Measurements from ENCODE around the gene ZNF70. TPM values are rescaled to one million over a fixed set of nuclear protein-coding genes. Genes with fewer than 3 reads are reported as not detected.
"Not testable (repeated sequence)": the region's sequence is repeated elsewhere in the genome, so short reads cannot be mapped to it uniquely, and the experiment has no call there.

ZNF70 gene
- total RNA-seq, 1 experiment from 2014 or later = 6.5 TPM

DNA sequence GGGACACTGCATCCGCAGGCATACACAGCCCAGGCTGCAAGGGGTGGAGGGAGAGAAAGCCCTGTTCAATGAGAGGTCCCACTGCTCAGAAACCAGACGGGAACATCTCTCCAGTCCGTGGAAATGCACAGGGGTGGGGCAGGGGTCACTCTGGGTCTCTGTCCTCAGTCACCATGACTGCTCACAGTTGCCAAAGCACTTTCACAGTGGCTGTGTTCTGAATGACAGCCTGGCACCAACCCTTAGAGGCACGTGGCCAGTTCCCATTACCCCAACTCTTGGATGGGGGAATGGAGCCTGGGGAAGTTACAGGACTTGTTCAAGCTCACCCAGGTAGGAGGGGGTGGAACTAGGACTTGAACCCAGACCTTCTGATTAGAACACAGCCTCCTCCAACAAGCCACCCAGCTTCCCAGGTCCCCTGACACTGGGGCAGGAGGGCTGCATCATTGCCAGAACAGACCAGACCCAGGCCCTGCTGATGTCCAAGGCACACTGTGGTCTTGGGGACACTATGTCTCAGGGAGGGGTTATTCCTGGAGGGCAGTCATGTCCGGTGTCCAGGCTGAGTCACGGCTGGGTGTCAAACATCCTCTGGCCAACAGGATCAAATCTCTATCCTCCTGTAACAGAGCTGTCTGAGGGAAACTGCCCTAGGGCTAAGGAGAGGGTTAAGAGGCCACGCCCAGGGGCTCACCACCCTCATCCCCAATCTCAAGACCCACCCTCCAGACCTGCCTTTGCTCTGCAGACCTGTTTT is 8.2 kb downstream of the ZNF70 start:
- Mint-ChIP-seq H3K9me3 (ENCODE audit: low read depth, unreplicated experiment) (no peaks in the 10 kb centered on the region), H3K36me3 (ENCODE audit: insufficient read depth, unreplicated experiment) (peaks cover 17% of the 10 kb centered on the region), H3K27ac (ENCODE audit: unreplicated experiment) (no peak overlapping the region), H3K4me3 (ENCODE audit: low read depth, unreplicated experiment) (no peak overlapping the region), H3K27me3 (ENCODE audit: unreplicated experiment) (no peaks in the 10 kb centered on the region), H3K4me1 (ENCODE audit: low read depth, unreplicated experiment) (peaks cover 15% of the 10 kb centered on the region)
- DNase-seq = no peak
- CTCF ChIA-PET = interaction anchor here (0.6 kb wide), 1 partner anchor 129 kb away, joined by 3 read pairs; no protein-coding TSS in a partner anchor
- intact Hi-C loops (cut with micrococcal nuclease; ENCODE audit: unreplicated experiment) = no loop called here
- BruUV-seq (replicated peaks) = no TSS peak
- TF ChIP-seq, protein P1, sequence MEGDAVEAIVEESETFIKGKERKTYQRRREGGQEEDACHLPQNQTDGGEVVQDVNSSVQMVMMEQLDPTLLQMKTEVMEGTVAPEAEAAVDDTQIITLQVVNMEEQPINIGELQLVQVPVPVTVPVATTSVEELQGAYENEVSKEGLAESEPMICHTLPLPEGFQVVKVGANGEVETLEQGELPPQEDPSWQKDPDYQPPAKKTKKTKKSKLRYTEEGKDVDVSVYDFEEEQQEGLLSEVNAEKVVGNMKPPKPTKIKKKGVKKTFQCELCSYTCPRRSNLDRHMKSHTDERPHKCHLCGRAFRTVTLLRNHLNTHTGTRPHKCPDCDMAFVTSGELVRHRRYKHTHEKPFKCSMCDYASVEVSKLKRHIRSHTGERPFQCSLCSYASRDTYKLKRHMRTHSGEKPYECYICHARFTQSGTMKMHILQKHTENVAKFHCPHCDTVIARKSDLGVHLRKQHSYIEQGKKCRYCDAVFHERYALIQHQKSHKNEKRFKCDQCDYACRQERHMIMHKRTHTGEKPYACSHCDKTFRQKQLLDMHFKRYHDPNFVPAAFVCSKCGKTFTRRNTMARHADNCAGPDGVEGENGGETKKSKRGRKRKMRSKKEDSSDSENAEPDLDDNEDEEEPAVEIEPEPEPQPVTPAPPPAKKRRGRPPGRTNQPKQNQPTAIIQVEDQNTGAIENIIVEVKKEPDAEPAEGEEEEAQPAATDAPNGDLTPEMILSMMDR (IDR thresholded peaks at IDR 0.05; ENCODE audit: unreplicated experiment) = no peak

DNA sequence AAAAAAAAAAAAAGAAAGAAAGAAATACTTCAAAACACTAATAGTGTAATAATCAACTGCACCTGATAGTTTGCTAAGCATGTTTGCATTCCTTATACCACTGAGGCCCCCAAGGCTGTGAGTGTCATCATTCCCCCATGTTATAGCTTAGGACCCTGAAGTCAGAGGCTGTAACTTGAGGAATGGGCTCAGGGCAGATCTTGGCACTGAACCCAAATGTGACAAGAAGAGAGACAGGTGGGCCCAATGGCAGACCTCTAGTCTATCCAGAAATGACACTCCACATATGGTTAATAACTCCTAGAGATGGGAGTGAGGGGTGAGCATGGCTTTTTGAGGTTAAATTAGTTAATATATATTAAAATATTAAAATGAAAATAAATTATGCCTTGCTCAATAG is 13.2 kb downstream of the ZNF70 start:
- CTCF ChIA-PET = no interaction called here
- no TSS peak for BruUV-seq (replicated peaks)
- H3K4me3 Mint-ChIP-seq (ENCODE audit: low read depth, unreplicated experiment) = no peak overlapping the region
- H3K36me3 Mint-ChIP-seq (ENCODE audit: insufficient read depth, unreplicated experiment) = peaks cover 5% of the 10 kb centered on the region
- TF ChIP-seq, protein P1 (IDR thresholded peaks at IDR 0.05; ENCODE audit: unreplicated experiment) = no peak
- H3K27me3 Mint-ChIP-seq (ENCODE audit: unreplicated experiment) = no peaks in the 10 kb centered on the region
- no peaks in the 10 kb centered on the region for H3K9me3 Mint-ChIP-seq (ENCODE audit: low read depth, unreplicated experiment)
- no peak for DNase-seq
- intact Hi-C loops (cut with micrococcal nuclease; ENCODE audit: unreplicated experiment) = no loop called here
- no peak overlapping the region for H3K27ac Mint-ChIP-seq (ENCODE audit: unreplicated experiment)
- no peaks in the 10 kb centered on the region for H3K4me1 Mint-ChIP-seq (ENCODE audit: low read depth, unreplicated experiment)

- H3K27ac Mint-ChIP-seq (ENCODE audit: unreplicated experiment); H3K4me3 Mint-ChIP-seq (ENCODE audit: low read depth, unreplicated experiment); BruUV-seq (replicated peaks); intact Hi-C loops (cut with micrococcal nuclease; ENCODE audit: unreplicated experiment); DNase-seq; H3K9me3 Mint-ChIP-seq (ENCODE audit: low read depth, unreplicated experiment); H3K36me3 Mint-ChIP-seq (ENCODE audit: insufficient read depth, unreplicated experiment); H3K4me1 Mint-ChIP-seq (ENCODE audit: low read depth, unreplicated experiment); H3K27me3 Mint-ChIP-seq (ENCODE audit: unreplicated experiment): not testable (repeated sequence)
- CTCF ChIA-PET = interaction anchor here (0.7 kb wide), 1 partner anchor 43 kb away, joined by 3 read pairs; no protein-coding TSS in a partner anchor
Measured at GRCh38 chr22:23728108-23728507, 22.8 kb downstream of the ZNF70 start.

GRCh38 chr22:23722724-23723123 is 28.2 kb downstream of the ZNF70 start:
- H3K27ac Mint-ChIP-seq (ENCODE audit: unreplicated experiment) = no peak overlapping the region
- H3K9me3 Mint-ChIP-seq (ENCODE audit: low read depth, unreplicated experiment) = no peaks in the 10 kb centered on the region
- TF ChIP-seq, protein P1 (IDR thresholded peaks at IDR 0.05; ENCODE audit: unreplicated experiment) = no peak
- intact Hi-C loops (cut with micrococcal nuclease; ENCODE audit: unreplicated experiment) = no loop called here
- H3K4me1 Mint-ChIP-seq (ENCODE audit: low read depth, unreplicated experiment) = peaks cover 24% of the 10 kb centered on the region
- no peak for DNase-seq
- H3K36me3 Mint-ChIP-seq (ENCODE audit: insufficient read depth, unreplicated experiment) = peaks cover 5% of the 10 kb centered on the region
- CTCF ChIA-PET = no interaction called here
- BruUV-seq (replicated peaks) = no TSS peak
- H3K27me3 Mint-ChIP-seq (ENCODE audit: unreplicated experiment) = no peaks in the 10 kb centered on the region
- H3K4me3 Mint-ChIP-seq (ENCODE audit: low read depth, unreplicated experiment) = no peak overlapping the region

DNA sequence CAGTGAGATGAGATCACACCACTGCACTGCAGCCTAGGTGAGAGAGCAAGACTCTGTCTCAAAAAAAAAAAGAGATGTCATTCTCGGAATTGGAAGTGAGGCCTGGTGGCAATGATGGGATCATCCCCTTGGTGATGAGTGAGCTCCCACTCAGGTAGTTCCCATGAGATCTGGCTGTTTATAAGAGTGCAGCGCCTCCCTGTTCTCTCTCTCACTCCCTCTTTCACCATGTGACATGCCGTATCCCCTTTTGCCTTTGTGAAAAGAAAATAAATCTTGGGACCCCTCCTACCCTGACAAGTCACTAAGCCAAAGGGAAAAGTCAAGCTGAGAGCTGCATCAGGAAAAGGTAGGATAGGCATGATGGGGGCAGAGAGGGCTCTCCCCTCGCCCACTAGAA is 28.8 kb downstream of the ZNF70 start:
- CTCF ChIA-PET = no interaction called here
- no peak overlapping the region for H3K4me3 Mint-ChIP-seq (ENCODE audit: low read depth, unreplicated experiment)
- BruUV-seq (replicated peaks) = no TSS peak
- no peak overlapping the region for H3K27ac Mint-ChIP-seq (ENCODE audit: unreplicated experiment)
- no peak for DNase-seq
- peaks cover 9% of the 10 kb centered on the region for H3K36me3 Mint-ChIP-seq (ENCODE audit: insufficient read depth, unreplicated experiment)
- no peaks in the 10 kb centered on the region for H3K9me3 Mint-ChIP-seq (ENCODE audit: low read depth, unreplicated experiment)
- no peaks in the 10 kb centered on the region for H3K27me3 Mint-ChIP-seq (ENCODE audit: unreplicated experiment)
- intact Hi-C loops (cut with micrococcal nuclease; ENCODE audit: unreplicated experiment) = no loop called here
- peaks cover 26% of the 10 kb centered on the region for H3K4me1 Mint-ChIP-seq (ENCODE audit: low read depth, unreplicated experiment)
- TF ChIP-seq, protein P1 (IDR thresholded peaks at IDR 0.05; ENCODE audit: unreplicated experiment) = no peak
